ENCODE results near the gene DMRT2.

DMRT2 gene

GRCh38 chr9:1047591-1048230 lies 2.4 kb upstream of the DMRT2 start:
- no peak for DNase-seq

- no peak for DNase-seq
Measured at GRCh38 chr9:1048231-1048619, 1.9 kb upstream of the DMRT2 start.

- no peak for DNase-seq
Measured at GRCh38 chr9:1048811-1049210, 1.3 kb upstream of the DMRT2 start.

- no peak for DNase-seq
Measured at GRCh38 chr9:1049641-1050040, 516 bp upstream of the DMRT2 start.

GRCh38 chr9:1051210-1051583 lies 1.0 kb downstream of the DMRT2 start:
- no peak for DNase-seq

- peak; percentile 43 for DNase-seq
Measured at GRCh38 chr9:1051584-1052275, 1.6 kb downstream of the DMRT2 start.

GRCh38 chr9:1052365-1053281 lies 2.5 kb downstream of the DMRT2 start:
- DNase-seq = no peak

GRCh38 chr9:1053282-1053621 lies 3.1 kb downstream of the DMRT2 start:
- DNase-seq = no peak

GRCh38 chr9:1053986-1054425 lies 3.8 kb downstream of the DMRT2 start:
- DNase-seq = no peak

GRCh38 chr9:1055166-1055565 lies 5.0 kb downstream of the DMRT2 start:
- no peak for DNase-seq

- no peak for DNase-seq
Measured at GRCh38 chr9:1057910-1058309, 7.8 kb downstream of the DMRT2 start.

- no peak for DNase-seq
Measured at GRCh38 chr9:1058826-1059487, 8.8 kb downstream of the DMRT2 start.

- DNase-seq = no peak
Measured at GRCh38 chr9:1065130-1065529, 15.0 kb downstream of the DMRT2 start.

- DNase-seq = no peak
Measured at GRCh38 chr9:1070692-1071091, 20.5 kb downstream of the DMRT2 start.

- no peak for DNase-seq
Measured at GRCh38 chr9:1071730-1072129, 21.6 kb downstream of the DMRT2 start.

- no peak for DNase-seq
Measured at GRCh38 chr9:1073497-1073896, 23.3 kb downstream of the DMRT2 start.

- DNase-seq = no peak
Measured at GRCh38 chr9:1077616-1078015, 27.5 kb downstream of the DMRT2 start.

GRCh38 chr9:1083325-1083913 lies 33.3 kb downstream of the DMRT2 start:
- no peak for DNase-seq

- no peak for DNase-seq
Measured at GRCh38 chr9:1085086-1085485, 34.9 kb downstream of the DMRT2 start.

GRCh38 chr9:1086517-1086916 lies 36.4 kb downstream of the DMRT2 start:
- DNase-seq = no peak

GRCh38 chr9:1087120-1087881 lies 37.1 kb downstream of the DMRT2 start:
- no peak for DNase-seq

GRCh38 chr9:1094749-1095148 lies 44.6 kb downstream of the DMRT2 start:
- DNase-seq = no peak

Measured in stimulated activated CD4-positive, alpha-beta T cell treated with anti-CD3 and anti-CD28 coated beads, Interleukin-1b, Interleukin-23, amount 100 ng/mL, for 48 hours (primary cell).